ENCODE results near the gene FKBP4.

DNA sequence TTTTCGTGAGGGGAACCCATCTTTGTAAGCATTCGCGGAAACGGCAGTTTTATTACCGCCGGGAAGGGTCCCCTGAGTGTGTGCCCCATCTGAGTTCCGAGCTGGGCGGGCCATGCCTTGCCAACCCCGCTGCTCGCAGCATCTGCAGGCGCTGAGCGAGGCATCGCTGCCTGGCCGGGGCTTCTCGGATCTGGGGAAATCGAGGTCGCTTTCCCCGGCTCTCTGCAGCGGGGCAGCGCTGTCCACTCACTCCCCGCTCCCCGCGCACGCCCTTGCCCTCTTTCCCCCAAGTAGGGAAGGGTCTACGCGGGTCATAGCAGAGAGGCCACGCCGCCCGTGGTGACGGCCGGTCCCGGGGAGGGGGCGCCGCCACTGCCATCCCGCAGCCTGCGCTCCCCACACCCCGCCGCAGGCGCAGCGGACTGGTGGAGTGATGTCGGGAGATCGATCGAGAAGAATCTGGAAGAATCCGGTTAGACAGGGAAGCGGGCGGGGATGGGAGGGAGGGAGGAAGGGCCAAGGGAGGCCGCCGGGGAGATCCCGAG lies 507 bp upstream of the FKBP4 start:
- TF ChIP-seq CTCF (IDR thresholded peaks at IDR 0.05) (no peak), EZH2 (IDR thresholded peaks at IDR 0.05) (peak; percentile 69), EZH2phosphoT487 (IDR thresholded peaks at IDR 0.05) (peak; percentile 44)
